ENCODE results near the gene CYB561A3.

Gene CYB561A3, protein sequence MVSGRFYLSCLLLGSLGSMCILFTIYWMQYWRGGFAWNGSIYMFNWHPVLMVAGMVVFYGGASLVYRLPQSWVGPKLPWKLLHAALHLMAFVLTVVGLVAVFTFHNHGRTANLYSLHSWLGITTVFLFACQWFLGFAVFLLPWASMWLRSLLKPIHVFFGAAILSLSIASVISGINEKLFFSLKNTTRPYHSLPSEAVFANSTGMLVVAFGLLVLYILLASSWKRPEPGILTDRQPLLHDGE
- 38.6 to 43.0 (median 38.9) reads per million in 3 donors for total RNA-seq

DNA sequence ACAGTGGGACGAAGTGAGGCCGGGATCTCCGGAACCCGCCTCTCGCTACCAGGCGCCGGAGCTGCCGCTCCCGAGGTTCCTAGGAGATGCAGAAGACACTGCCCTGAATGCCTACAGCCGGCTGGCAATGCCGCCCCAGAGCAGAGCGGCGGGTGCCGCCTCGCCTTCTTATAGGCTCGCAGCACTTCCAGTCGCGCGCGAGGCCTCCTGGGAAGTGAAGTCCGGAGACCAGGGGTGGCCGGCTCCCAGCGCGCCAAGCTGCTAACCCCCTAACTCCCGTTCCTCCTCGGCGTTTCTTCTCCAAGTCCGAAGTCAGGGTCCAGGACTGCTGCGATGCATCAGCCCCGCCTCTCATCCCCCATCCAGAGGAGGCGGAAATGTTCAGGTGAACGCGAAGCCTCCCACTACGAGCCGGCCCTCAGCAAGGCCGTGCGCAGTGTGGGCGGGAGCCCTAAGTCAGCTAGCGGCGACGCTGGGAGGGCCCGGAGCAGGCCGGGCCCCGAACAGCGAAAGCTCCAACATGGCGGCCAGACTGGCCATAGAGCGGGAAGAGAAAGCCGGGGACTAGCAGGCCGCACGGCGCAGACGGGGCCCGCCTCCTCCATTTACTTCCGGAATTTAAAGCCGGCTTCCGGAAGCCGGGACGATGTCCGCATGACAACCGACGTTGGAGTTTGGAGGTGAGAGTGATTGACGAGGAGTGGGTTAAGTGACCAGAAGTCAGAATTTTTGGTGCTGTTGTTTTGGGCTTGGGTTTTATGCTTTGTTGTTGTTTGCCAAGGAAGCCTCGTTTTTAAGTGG, at the start of gene CYB561A3, which contains the start of gene TMEM138:
Gene CYB561A3, minus strand, starts transcription at position 142 of the 801 bp plus-strand sequence. CDS start 5,169 bp downstream, outside the sequence.
Gene TMEM138, plus strand, starts transcription at position 634 of the 801 bp plus-strand sequence. CDS start 2,017 bp downstream, outside the sequence.
- H3K27ac ChIP-seq (ENCODE audit: insufficient read depth, low read length, poor library complexity, severe bottlenecking): peak within 1 kb of the TSS; percentile 98
- peaks cover 24% of the 10 kb centered on the region for H3K36me3 ChIP-seq (ENCODE audit: control insufficient read depth, insufficient read depth, low read length)
- no peaks in the 10 kb centered on the region for H3K9me3 ChIP-seq (ENCODE audit: control insufficient read depth, low read length)
- H3K4me3 ChIP-seq (ENCODE audit: insufficient read depth, low read depth, low read length, poor library complexity, severe bottlenecking): peak within 1 kb of the TSS; percentile 94
- H3K27me3 ChIP-seq (replicated peaks; ENCODE audit: control insufficient read depth, insufficient read depth, low read length, poor library complexity, severe bottlenecking): no peaks in the 10 kb centered on the region
- H3K4me1 ChIP-seq (ENCODE audit: control insufficient read depth, insufficient read depth, low read length, poor library complexity, severe bottlenecking): peaks cover 11% of the 10 kb centered on the region
- DNase-seq: peak; percentile 76 to 81 (median 78)

- H3K9me3 ChIP-seq (ENCODE audit: control insufficient read depth, low read length): no peaks in the 10 kb centered on the region
- peaks cover 84% of the 10 kb centered on the region for H3K36me3 ChIP-seq (ENCODE audit: control insufficient read depth, insufficient read depth, low read length)
- H3K4me1 ChIP-seq (ENCODE audit: control insufficient read depth, insufficient read depth, low read length, poor library complexity, severe bottlenecking): no peaks in the 10 kb centered on the region
- H3K27ac ChIP-seq (ENCODE audit: insufficient read depth, low read length, poor library complexity, severe bottlenecking): no peak overlapping the region
- H3K4me3 ChIP-seq (ENCODE audit: insufficient read depth, low read depth, low read length, poor library complexity, severe bottlenecking): no peak overlapping the region
- DNase-seq: no peak
- no peaks in the 10 kb centered on the region for H3K27me3 ChIP-seq (replicated peaks; ENCODE audit: control insufficient read depth, insufficient read depth, low read length, poor library complexity, severe bottlenecking)
These were observed 45.5 kb upstream of the CYB561A3 start for GRCh38 chr11:61406991-61407728.

- Histone ChIP-seq H3K4me3 (ENCODE audit: insufficient read depth, low read depth, low read length, poor library complexity, severe bottlenecking) (no peak overlapping the region), H3K4me1 (ENCODE audit: control insufficient read depth, insufficient read depth, low read length, poor library complexity, severe bottlenecking) (no peaks in the 10 kb centered on the region), H3K9me3 (ENCODE audit: control insufficient read depth, low read length) (no peaks in the 10 kb centered on the region), H3K27ac (ENCODE audit: insufficient read depth, low read length, poor library complexity, severe bottlenecking) (no peak overlapping the region), H3K27me3 (replicated peaks; ENCODE audit: control insufficient read depth, insufficient read depth, low read length, poor library complexity, severe bottlenecking) (no peaks in the 10 kb centered on the region), H3K36me3 (ENCODE audit: control insufficient read depth, insufficient read depth, low read length) (peaks cover 76% of the 10 kb centered on the region)
- no peak for DNase-seq
These were observed 44.4 kb upstream of the CYB561A3 start for GRCh38 chr11:61406067-61406466.

DNA sequence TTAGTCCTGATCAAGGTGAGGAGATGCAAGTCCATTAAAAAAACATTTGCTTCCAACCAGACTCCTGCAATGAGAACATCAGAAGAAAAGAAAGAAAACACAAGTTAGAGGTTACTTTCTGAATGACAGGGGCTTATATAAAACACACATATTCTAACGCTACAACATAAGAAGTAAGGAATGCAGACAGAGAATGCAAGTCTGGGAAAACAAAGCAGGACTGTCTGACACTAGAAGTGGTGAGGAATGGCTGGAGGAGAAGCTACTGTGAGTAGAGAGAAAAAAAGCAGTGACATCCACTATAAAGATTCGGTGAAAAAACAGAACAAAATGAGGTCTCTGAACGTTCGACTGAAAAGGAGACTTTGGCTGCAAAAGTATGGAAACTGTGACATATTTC, 43.0 kb upstream of the CYB561A3 start:
- Histone ChIP-seq H3K4me1 (ENCODE audit: control insufficient read depth, insufficient read depth, low read length, poor library complexity, severe bottlenecking) (no peaks in the 10 kb centered on the region), H3K36me3 (ENCODE audit: control insufficient read depth, insufficient read depth, low read length) (peaks cover 61% of the 10 kb centered on the region), H3K4me3 (ENCODE audit: insufficient read depth, low read depth, low read length, poor library complexity, severe bottlenecking) (no peak overlapping the region), H3K9me3 (ENCODE audit: control insufficient read depth, low read length) (no peaks in the 10 kb centered on the region), H3K27ac (ENCODE audit: insufficient read depth, low read length, poor library complexity, severe bottlenecking) (no peak overlapping the region), H3K27me3 (replicated peaks; ENCODE audit: control insufficient read depth, insufficient read depth, low read length, poor library complexity, severe bottlenecking) (no peaks in the 10 kb centered on the region)
- DNase-seq: no peak

- H3K4me3 ChIP-seq (ENCODE audit: insufficient read depth, low read depth, low read length, poor library complexity, severe bottlenecking): no peak overlapping the region
- H3K4me1 ChIP-seq (ENCODE audit: control insufficient read depth, insufficient read depth, low read length, poor library complexity, severe bottlenecking): no peaks in the 10 kb centered on the region
- no peak for DNase-seq
- H3K9me3 ChIP-seq (ENCODE audit: control insufficient read depth, low read length): no peaks in the 10 kb centered on the region
- peaks cover 59% of the 10 kb centered on the region for H3K36me3 ChIP-seq (ENCODE audit: control insufficient read depth, insufficient read depth, low read length)
- H3K27ac ChIP-seq (ENCODE audit: insufficient read depth, low read length, poor library complexity, severe bottlenecking): no peak overlapping the region
- H3K27me3 ChIP-seq (replicated peaks; ENCODE audit: control insufficient read depth, insufficient read depth, low read length, poor library complexity, severe bottlenecking): no peaks in the 10 kb centered on the region
These were observed 42.4 kb upstream of the CYB561A3 start for GRCh38 chr11:61404103-61404502.

- DNase-seq: no peak
- H3K27me3 ChIP-seq (replicated peaks; ENCODE audit: control insufficient read depth, insufficient read depth, low read length, poor library complexity, severe bottlenecking): no peaks in the 10 kb centered on the region
- H3K36me3 ChIP-seq (ENCODE audit: control insufficient read depth, insufficient read depth, low read length): peaks cover 56% of the 10 kb centered on the region
- H3K4me3 ChIP-seq (ENCODE audit: insufficient read depth, low read depth, low read length, poor library complexity, severe bottlenecking): no peak overlapping the region
- H3K4me1 ChIP-seq (ENCODE audit: control insufficient read depth, insufficient read depth, low read length, poor library complexity, severe bottlenecking): no peaks in the 10 kb centered on the region
- H3K9me3 ChIP-seq (ENCODE audit: control insufficient read depth, low read length): no peaks in the 10 kb centered on the region
- no peak overlapping the region for H3K27ac ChIP-seq (ENCODE audit: insufficient read depth, low read length, poor library complexity, severe bottlenecking)
These were observed 42.0 kb upstream of the CYB561A3 start for GRCh38 chr11:61403658-61404057.

GRCh38 chr11:61401573-61401972, 39.9 kb upstream of the CYB561A3 start:
- Histone ChIP-seq H3K27ac (ENCODE audit: insufficient read depth, low read length, poor library complexity, severe bottlenecking) (no peak overlapping the region), H3K36me3 (ENCODE audit: control insufficient read depth, insufficient read depth, low read length) (peaks cover 46% of the 10 kb centered on the region), H3K9me3 (ENCODE audit: control insufficient read depth, low read length) (no peaks in the 10 kb centered on the region), H3K4me1 (ENCODE audit: control insufficient read depth, insufficient read depth, low read length, poor library complexity, severe bottlenecking) (no peaks in the 10 kb centered on the region), H3K27me3 (replicated peaks; ENCODE audit: control insufficient read depth, insufficient read depth, low read length, poor library complexity, severe bottlenecking) (no peaks in the 10 kb centered on the region), H3K4me3 (ENCODE audit: insufficient read depth, low read depth, low read length, poor library complexity, severe bottlenecking) (no peak overlapping the region)
- no peak for DNase-seq

- DNase-seq: no peak
- no peaks in the 10 kb centered on the region for H3K9me3 ChIP-seq (ENCODE audit: control insufficient read depth, low read length)
- H3K4me3 ChIP-seq (ENCODE audit: insufficient read depth, low read depth, low read length, poor library complexity, severe bottlenecking): no peak overlapping the region
- no peaks in the 10 kb centered on the region for H3K4me1 ChIP-seq (ENCODE audit: control insufficient read depth, insufficient read depth, low read length, poor library complexity, severe bottlenecking)
- H3K27ac ChIP-seq (ENCODE audit: insufficient read depth, low read length, poor library complexity, severe bottlenecking): no peak overlapping the region
- peaks cover 42% of the 10 kb centered on the region for H3K36me3 ChIP-seq (ENCODE audit: control insufficient read depth, insufficient read depth, low read length)
- H3K27me3 ChIP-seq (replicated peaks; ENCODE audit: control insufficient read depth, insufficient read depth, low read length, poor library complexity, severe bottlenecking): no peaks in the 10 kb centered on the region
These were observed 39.5 kb upstream of the CYB561A3 start for GRCh38 chr11:61401173-61401572.

DNA sequence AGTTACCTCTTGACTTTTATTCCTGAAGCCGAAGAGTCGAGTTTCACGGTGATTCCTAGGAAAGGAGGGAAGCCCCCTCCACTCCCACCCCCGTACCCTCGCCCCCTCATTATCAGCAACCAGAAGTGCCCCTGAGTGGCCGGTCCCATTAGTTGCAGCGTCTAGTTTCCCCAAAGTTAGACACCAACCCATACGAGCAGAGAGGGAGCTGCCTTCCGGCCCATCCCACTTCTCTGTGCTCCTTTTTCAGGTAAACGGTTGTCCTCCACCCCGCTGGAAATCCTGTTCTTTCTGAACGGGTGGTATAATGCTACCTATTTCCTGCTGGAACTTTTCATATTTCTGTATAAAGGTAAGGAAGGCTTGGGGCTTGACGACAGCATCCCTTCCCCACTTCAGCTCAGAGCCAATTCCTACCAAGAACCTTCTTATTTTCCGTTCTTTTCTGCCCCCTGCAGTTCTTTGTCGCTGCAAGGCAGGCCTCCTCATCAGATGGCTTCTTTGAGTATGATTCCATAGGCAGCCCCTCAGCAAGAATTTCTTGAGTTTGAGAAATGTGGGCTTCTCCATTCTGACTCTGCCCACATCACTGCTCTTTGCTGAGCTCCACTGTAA, 31.4 kb upstream of the CYB561A3 start:
- Histone ChIP-seq H3K36me3 (ENCODE audit: control insufficient read depth, insufficient read depth, low read length) (peaks cover 13% of the 10 kb centered on the region), H3K27ac (ENCODE audit: insufficient read depth, low read length, poor library complexity, severe bottlenecking) (peak overlapping the region; percentile 69), H3K4me1 (ENCODE audit: control insufficient read depth, insufficient read depth, low read length, poor library complexity, severe bottlenecking) (peaks cover 9% of the 10 kb centered on the region), H3K27me3 (replicated peaks; ENCODE audit: control insufficient read depth, insufficient read depth, low read length, poor library complexity, severe bottlenecking) (no peaks in the 10 kb centered on the region), H3K9me3 (ENCODE audit: control insufficient read depth, low read length) (no peaks in the 10 kb centered on the region), H3K4me3 (ENCODE audit: insufficient read depth, low read depth, low read length, poor library complexity, severe bottlenecking) (peak overlapping the region; percentile 54)
- DNase-seq: no peak

Data from effector memory CD4-positive, alpha-beta T cell (primary cell).